Aorta (tissue), 5 donors: ENCODE measurements around the gene GJA1. TPM values are rescaled to one million over a fixed set of nuclear protein-coding genes. Genes with fewer than 3 reads are reported as not detected.

Source experiments
- ATAC-seq: fragments of 200-7000 bp; cut with Tn5 transposase; one replicate; pipeline ENCODE4 v1.9.1; 2022; ENCODE audit warnings: moderate library complexity; ENCODE audit not compliant: low FRiP score
- DNase-seq, 2 donors: peaks; one replicate each; pipeline ENCODE4 v3.0.0-alpha.2; 2020
- H3K27ac ChIP-seq, 2 donors: one replicate each; pipeline ENCODE4 v1.5.1; 2013; ENCODE audit warnings: low read length in 2 of 2, mild to moderate bottlenecking in 2 of 2, moderate library complexity in 2 of 2, control low read depth in 1 of 2, inconsistent platforms in 1 of 2, low read depth in 1 of 2
- H3K27me3 ChIP-seq, 2 donors: one replicate each; pipeline ENCODE4 v1.6.1; 2013; ENCODE audit warnings: control low read depth in 1 of 2, low read length in 1 of 2, mild to moderate bottlenecking in 1 of 2, moderate library complexity in 1 of 2; ENCODE audit not compliant: insufficient read depth in 2 of 2, control insufficient read depth in 1 of 2
- H3K36me3 ChIP-seq, 2 donors: one replicate each; pipeline ENCODE4 v1.6.1; 2013; ENCODE audit warnings: control low read depth in 1 of 2, low read length in 1 of 2, mild to moderate bottlenecking in 1 of 2; ENCODE audit not compliant: insufficient read depth in 2 of 2, control insufficient read depth in 1 of 2
- H3K4me1 ChIP-seq, 2 donors: one replicate each; pipeline ENCODE4 v1.6.1; 2013; ENCODE audit warnings: low read length in 2 of 2, control low read depth in 1 of 2, mild to moderate bottlenecking in 1 of 2, moderate library complexity in 1 of 2; ENCODE audit not compliant: insufficient read depth in 2 of 2, control insufficient read depth in 1 of 2
- H3K4me3 ChIP-seq, 2 donors: one replicate each; pipeline ENCODE4 v1.5.1; 2013; ENCODE audit warnings: low read length in 2 of 2, control low read depth in 1 of 2, mild to moderate bottlenecking in 1 of 2
- H3K9me3 ChIP-seq: one replicate; pipeline ENCODE4 v1.6.1; 2013; ENCODE audit warnings: mild to moderate bottlenecking, low read length; ENCODE audit not compliant: control insufficient read depth
- WGBS, 2 donors: extraction: QIAGEN DNeasy Blood & Tissue Kit; methylation state at CpG; one replicate each; pipeline ENCODE4 v1.1.7; 2013; 5-methylcytosine and 5-hydroxymethylcytosine counted together
- intact Hi-C, 2 donors: fragments of 100-400 bp; cut with DNase I; formaldehyde crosslinking; loops; one replicate each; pipeline versions ENCODE4 v1.14.2 to v1.15.0; 2022
- polyA plus RNA-seq, 2 donors: library from polyadenylated mRNA; stranded (reverse); fragments of 200-250 nt; gene quantifications; one replicate each; pipeline ENCODE4 v1.2.3, GENCODE V29; 2013
- total RNA-seq, 2 donors: library from RNA; stranded (reverse); fragmentation: NEBNext Ultra II Directional; extraction: Animal tissue kit (Norgen Biotek cat#: 25700); gene quantifications; one replicate each; pipeline ENCODE4 v1.2.1, GENCODE V29; 2021
- donor health status: healthy with polysubstance abuse.
- donor health status: Bipolar disorder and iron deficiency.
- donor health status: DM: no; HTN: no; CAD: no.
- donor health status: DM: no; HTN: no; CAD: no.
- donor health status: DM: yes; HTN: yes; CAD: no.

Gene GJA1
- total and polyA plus RNA-seq, 4 donors = 168 to 213 (median 184) TPM

GRCh38 chr6:121403964-121404363, 31.5 kb upstream of the GJA1 start:
- whole genome bisulfite sequencing, 2 donors = 88 to 92% methylated on average over 2 of the region's 2 CpGs
- ATAC-seq (no peak), DNase-seq (no peak)
- H3K36me3 ChIP-seq = no peaks in the 10 kb centered on the region
- H3K27ac ChIP-seq = no peak overlapping the region
- no peaks in the 10 kb centered on the region for H3K4me1 ChIP-seq
- intact Hi-C loops = no loop called here
- no peaks in the 10 kb centered on the region for H3K27me3 ChIP-seq
- no peaks in the 10 kb centered on the region for H3K9me3 ChIP-seq
- H3K4me3 ChIP-seq = no peak overlapping the region

GRCh38 chr6:121405306-121405705, 30.1 kb upstream of the GJA1 start:
- ATAC-seq (no peak), DNase-seq (no peak)
- no peaks in the 10 kb centered on the region for H3K27me3 ChIP-seq
- 50 to 53% methylated on average over 9 of the region's 9 CpGs for WGBS, 2 donors
- H3K36me3 ChIP-seq = no peaks in the 10 kb centered on the region
- no peaks in the 10 kb centered on the region for H3K4me1 ChIP-seq
- H3K9me3 ChIP-seq = no peaks in the 10 kb centered on the region
- intact Hi-C loops = no loop called here
- H3K4me3 ChIP-seq = no peak overlapping the region
- no peak overlapping the region for H3K27ac ChIP-seq

- intact Hi-C loops = no loop called here
- no peak for ATAC-seq
These were observed 27.1 kb upstream of the GJA1 start for GRCh38 chr6:121408321-121408720.

GRCh38 chr6:121413879-121414278, 21.6 kb upstream of the GJA1 start:
- WGBS, 2 donors = 4 to 10% methylated on average over 2 of the region's 2 CpGs
- Histone ChIP-seq H3K36me3 (no peaks in the 10 kb centered on the region), H3K27ac (no peak overlapping the region), H3K27me3 (no peaks in the 10 kb centered on the region), H3K4me1 (peaks cover 0 to 2% of the 10 kb centered on the region in 2 donors), H3K4me3 (no peak overlapping the region), H3K9me3 (no peaks in the 10 kb centered on the region)
- DNase-seq (no peak), ATAC-seq (no peak)
- intact Hi-C loops = no loop called here

More at GRCh38 chr6:121408321-121408720, 27.1 kb upstream of the GJA1 start:
- WGBS, 2 donors = 93% methylated on average over 19 of the region's 19 CpGs
- H3K36me3 ChIP-seq = no peaks in the 10 kb centered on the region
- H3K9me3 ChIP-seq = no peaks in the 10 kb centered on the region
- H3K27ac ChIP-seq = no peak overlapping the region
- no peaks in the 10 kb centered on the region for H3K27me3 ChIP-seq
- DNase-seq = no peak
- H3K4me1 ChIP-seq = no peaks in the 10 kb centered on the region
- H3K4me3 ChIP-seq = no peak overlapping the region

GRCh38 chr6:121418346-121418745, 17.1 kb upstream of the GJA1 start:
- H3K4me1 ChIP-seq = peaks cover 0 to 2% of the 10 kb centered on the region in 2 donors
- H3K27me3 ChIP-seq = no peaks in the 10 kb centered on the region
- no peaks in the 10 kb centered on the region for H3K9me3 ChIP-seq
- H3K4me3 ChIP-seq = no peak overlapping the region
- ATAC-seq (no peak), DNase-seq (no peak)
- H3K36me3 ChIP-seq = no peaks in the 10 kb centered on the region
- no peak overlapping the region for H3K27ac ChIP-seq
- intact Hi-C loops = no loop called here
- WGBS, 2 donors = 95 to 97% methylated on average over 4 of the region's 4 CpGs

- ATAC-seq (no peak), DNase-seq (no peak)
- intact Hi-C loops = loop anchor here in 1 of 2 donors (5.0 kb wide), 1 partner anchor 756 kb away; no protein-coding TSS in a partner anchor
- Histone ChIP-seq H3K27me3 (no peaks in the 10 kb centered on the region), H3K4me1 (no peaks in the 10 kb centered on the region), H3K27ac (no peak overlapping the region), H3K9me3 (no peaks in the 10 kb centered on the region), H3K36me3 (no peaks in the 10 kb centered on the region), H3K4me3 (no peak overlapping the region)
- WGBS, 2 donors = 68 to 70% methylated on average over 3 of the region's 3 CpGs
These were observed 8.8 kb upstream of the GJA1 start for GRCh38 chr6:121426686-121427085.

- no peak for DNase-seq
- H3K9me3 ChIP-seq = no peaks in the 10 kb centered on the region
- 87 to 89% methylated on average over 15 of the region's 15 CpGs for WGBS, 2 donors
- no peaks in the 10 kb centered on the region for H3K36me3 ChIP-seq
- no peaks in the 10 kb centered on the region for H3K4me1 ChIP-seq
- H3K4me3 ChIP-seq = no peak overlapping the region
- H3K27me3 ChIP-seq = no peaks in the 10 kb centered on the region
- intact Hi-C loops = loop anchor here in 1 of 2 donors (5.0 kb wide), 1 partner anchor 753 kb away; no protein-coding TSS in a partner anchor
- ATAC-seq = no peak
- no peak overlapping the region for H3K27ac ChIP-seq
These were observed 6.3 kb upstream of the GJA1 start for GRCh38 chr6:121428872-121429756.

- DNase-seq (no peak), ATAC-seq (no peak)
- Histone ChIP-seq H3K4me1 (peaks cover 0 to 3% of the 10 kb centered on the region in 2 donors), H3K9me3 (no peaks in the 10 kb centered on the region), H3K27me3 (no peaks in the 10 kb centered on the region), H3K4me3 (peak overlapping the region in 1 of 2 donors; percentile 72), H3K36me3 (no peaks in the 10 kb centered on the region), H3K27ac (no peak overlapping the region)
- WGBS, 2 donors = 41 to 45% methylated on average over 10 of the region's 10 CpGs
- intact Hi-C loops = loop anchor here (2.0 to 10.0 kb wide), 6 partner anchors 264 to 754 kb away; no protein-coding TSS in a partner anchor
These were observed 4.7 kb upstream of the GJA1 start for GRCh38 chr6:121430514-121431460.
